ENCODE results near the gene BCL2L11. TPM values are rescaled to one million over a fixed set of nuclear protein-coding genes. Genes with fewer than 3 reads are reported as not detected.

BCL2L11 gene
- total RNA-seq, 1 donor from 2014 or later: 18.9 TPM

DNA sequence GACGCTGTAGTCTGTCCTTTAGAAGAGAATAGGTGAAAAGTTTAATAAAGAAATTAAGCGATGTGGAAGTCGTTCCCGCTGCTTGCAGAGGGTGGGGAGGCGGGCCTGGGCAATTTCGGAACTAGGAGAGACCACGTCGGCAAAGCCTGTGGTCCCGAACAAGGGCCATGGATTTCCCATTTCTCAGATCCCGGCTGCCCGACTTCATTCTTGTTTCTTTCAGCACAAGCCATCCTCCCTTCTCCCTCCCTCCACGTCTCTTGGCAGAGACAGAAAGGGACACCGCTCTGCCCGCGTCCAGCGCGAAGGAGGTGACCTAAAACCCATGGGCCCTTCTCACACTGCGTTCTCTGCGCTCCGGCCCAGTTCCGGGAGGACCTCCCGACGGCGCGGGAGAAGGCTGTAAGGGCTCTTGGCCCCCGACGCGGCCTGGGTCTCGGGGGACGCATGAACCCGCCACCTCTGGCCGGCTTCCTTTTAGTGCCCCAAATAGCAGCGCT is 2.2 kb upstream of the BCL2L11 start:
- DNase-seq: no peak

DNA sequence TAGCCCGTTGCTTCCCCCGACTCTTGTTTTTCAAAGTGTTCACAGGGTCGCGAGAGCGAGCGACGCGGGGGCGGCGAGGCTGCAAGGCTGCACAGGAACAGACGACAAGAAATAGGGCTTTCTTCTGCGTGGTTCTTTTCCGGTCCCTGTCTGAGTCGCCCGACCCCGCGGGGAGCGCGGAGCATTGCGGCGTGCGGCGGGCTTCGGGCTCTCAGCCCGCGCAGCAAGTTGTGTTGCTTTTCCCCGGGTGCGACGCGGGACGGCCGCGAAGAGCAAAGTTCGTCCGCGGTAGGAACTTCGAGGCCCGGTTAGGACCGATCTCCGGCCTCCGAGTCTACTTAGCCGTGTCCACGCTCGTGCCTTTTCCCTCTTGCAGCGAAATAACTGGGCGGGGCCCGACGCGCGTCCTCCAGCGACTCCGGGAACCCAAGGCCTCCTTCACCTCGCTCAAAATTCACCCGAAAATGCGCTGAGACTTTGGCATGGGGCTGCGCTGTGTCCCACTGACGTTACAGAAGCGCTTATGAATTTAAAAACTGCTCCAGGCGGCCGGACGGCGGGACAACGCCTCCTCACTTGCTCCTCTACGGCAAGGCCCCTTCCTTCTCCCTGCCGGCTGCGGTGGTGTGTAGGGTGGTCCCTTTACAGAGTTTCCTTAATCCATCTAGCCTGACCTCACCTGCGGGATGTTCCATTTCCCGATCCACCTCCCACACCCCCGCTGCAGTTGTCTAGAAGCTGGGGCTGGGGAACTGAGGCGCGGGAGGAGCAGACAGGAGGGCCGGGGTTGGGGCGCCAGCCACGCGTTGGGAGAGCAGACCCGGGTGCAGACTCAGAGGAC is 1.5 kb upstream of the BCL2L11 start:
- peak; percentile 30 for DNase-seq

GRCh38 chr2:111119822-111120252 is 877 bp upstream of the BCL2L11 start:
- DNase-seq: peak; percentile 18

GRCh38 chr2:111121028-111121827 is 514 bp downstream of the BCL2L11 start:
- peak; percentile 50 for DNase-seq

- DNase-seq: peak; percentile 91
These were observed 1.3 kb downstream of the BCL2L11 start for GRCh38 chr2:111121828-111122630.

- DNase-seq: peak; percentile 95
These were observed 2.1 kb downstream of the BCL2L11 start for GRCh38 chr2:111122631-111123421.

GRCh38 chr2:111123751-111124150 is 3.0 kb downstream of the BCL2L11 start:
- no peak for DNase-seq

GRCh38 chr2:111126581-111126980 is 5.9 kb downstream of the BCL2L11 start:
- no peak for DNase-seq

DNA sequence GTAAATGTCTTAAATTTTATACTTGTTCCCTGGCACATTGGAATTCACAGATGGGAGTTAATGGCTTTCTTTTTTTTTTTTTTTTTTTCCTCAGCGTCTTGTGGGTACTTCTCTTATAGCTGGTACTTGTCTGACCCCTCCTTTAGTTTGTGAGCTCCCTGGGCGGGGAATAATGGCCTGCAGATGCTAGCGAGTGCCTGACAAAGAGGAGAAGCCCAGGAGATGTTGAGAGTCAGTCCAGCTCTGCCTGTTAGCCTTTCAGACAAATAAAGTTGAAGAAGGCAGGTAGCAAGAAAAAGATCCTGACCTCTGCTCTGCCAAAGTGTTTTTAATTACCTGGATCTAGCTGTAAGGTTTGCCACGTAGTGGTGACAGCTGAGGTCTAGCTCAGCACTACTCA is 6.6 kb downstream of the BCL2L11 start:
- no peak for DNase-seq

DNA sequence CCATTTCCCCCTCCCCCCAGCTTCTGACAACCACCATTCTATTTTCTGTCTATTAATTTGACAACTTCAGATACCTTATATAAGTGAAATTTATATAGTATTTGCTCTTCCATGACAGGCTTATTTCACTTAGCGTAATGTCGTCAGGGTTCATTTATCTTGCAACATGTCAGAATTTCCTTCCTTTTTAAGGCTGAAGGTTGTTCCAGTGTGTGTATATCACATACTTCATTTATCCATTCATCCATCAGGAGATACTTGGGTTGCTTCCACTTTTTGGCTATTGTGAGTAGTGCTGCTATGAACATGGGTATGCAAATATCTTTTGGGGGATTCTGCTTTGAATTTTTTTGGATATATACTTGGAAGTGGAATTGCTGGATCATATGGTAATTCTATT is 7.4 kb downstream of the BCL2L11 start:
- no peak for DNase-seq

- no peak for DNase-seq
These were observed 12.9 kb downstream of the BCL2L11 start for GRCh38 chr2:111133603-111134002.

- DNase-seq: no peak
These were observed 13.3 kb downstream of the BCL2L11 start for GRCh38 chr2:111134055-111134454.

GRCh38 chr2:111135237-111135909 is 14.7 kb downstream of the BCL2L11 start:
- no peak for DNase-seq

DNA sequence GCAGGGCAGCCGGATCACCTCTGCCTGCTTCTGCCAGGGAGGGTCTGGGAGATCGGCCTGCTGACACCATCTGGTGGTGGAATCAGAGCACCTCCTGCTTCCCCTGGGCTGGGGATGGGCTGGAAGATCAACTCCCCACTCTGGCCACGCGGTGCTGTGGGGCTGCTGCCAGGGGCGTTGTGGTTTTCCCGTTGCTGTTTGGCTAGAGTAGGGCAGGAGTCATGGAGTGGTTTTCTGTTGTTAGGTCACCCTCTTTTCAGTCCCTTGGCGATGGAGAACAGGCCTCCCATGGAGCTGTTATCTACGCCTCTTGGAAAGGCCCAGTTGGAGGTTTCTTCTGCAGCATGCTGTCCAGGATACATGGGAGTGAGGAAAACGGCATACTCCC is 15.2 kb downstream of the BCL2L11 start:
- DNase-seq: peak; percentile 38

- no peak for DNase-seq
These were observed 18.1 kb downstream of the BCL2L11 start for GRCh38 chr2:111138839-111139238.

GRCh38 chr2:111139637-111140317 is 19.1 kb downstream of the BCL2L11 start:
- no peak for DNase-seq

- no peak for DNase-seq
These were observed 20.1 kb downstream of the BCL2L11 start for GRCh38 chr2:111140815-111141214.

DNA sequence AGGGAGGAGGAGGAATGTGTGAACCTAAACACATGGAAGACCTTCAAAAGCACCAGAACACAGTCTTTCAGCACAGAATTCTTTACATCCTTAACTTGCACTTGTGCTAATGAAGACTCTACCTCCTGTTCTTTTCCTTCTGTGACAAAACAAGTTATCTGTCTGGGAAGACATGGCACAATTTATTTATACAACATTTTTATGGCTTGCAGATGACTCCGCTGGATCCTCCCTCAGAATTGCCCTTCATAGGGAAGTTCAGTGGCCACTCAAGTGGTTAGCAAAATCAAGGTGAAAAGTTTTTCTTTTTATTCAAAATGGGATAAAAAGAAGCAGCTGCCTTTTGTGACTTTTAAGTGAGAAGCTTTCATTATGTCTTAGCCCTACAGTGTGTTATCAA is 21.4 kb downstream of the BCL2L11 start:
- DNase-seq: no peak

- DNase-seq: no peak
These were observed 22.6 kb downstream of the BCL2L11 start for GRCh38 chr2:111143107-111143842.

DNA sequence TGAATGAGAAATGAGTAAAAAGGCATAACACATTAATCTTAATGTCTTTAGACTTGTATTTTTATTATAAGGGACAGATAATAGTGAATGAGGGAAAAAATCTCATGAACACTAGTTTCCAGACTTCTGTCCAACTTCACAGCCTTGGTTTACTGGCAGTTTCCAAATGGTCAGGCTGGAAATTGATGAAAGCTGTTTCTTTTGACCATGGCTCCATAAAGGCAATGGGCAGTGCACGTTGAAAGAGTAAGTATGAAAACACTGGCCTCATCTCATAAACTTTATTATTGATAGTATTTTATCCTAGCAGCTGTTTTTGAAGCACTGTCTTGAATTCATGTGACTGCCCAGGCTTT is 23.1 kb downstream of the BCL2L11 start:
- no peak for DNase-seq

Measured in dermis blood vessel endothelial cell (primary cell).